ENCODE data around the gene ADRM1.

DNA sequence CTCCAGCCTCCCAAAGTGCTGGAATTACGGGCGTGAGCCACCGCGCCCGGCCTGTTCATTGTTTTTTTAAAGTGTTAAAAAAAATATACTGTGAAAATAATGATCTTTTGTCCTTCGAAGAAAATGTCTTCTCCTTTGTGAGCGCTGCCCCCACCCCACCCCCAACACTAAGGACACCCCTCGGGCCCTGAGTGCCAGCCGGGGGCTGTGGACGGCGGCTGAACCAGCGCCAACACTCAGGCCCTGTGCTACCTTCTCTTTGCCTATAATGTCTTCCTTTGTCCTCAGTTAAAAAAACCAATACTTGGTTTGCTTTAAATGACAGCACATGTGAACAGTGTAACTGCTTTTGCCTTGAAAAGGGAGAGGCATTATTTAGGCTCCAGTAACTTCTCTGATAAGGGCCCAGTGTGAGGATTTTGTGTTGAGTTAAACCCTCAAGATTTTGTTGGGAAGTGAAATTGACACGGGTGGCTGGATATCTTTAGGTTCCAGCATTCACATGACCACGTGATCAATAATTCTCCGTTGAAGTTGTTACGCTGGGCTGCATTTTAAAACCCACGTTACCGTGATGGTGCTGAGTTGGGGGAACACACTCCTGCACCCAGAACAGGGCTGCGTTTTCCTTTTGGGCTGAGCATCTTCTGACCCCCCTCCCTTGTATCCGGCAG is 9.5 kb upstream of the ADRM1 start:
- TF ChIP-seq, protein P1, sequence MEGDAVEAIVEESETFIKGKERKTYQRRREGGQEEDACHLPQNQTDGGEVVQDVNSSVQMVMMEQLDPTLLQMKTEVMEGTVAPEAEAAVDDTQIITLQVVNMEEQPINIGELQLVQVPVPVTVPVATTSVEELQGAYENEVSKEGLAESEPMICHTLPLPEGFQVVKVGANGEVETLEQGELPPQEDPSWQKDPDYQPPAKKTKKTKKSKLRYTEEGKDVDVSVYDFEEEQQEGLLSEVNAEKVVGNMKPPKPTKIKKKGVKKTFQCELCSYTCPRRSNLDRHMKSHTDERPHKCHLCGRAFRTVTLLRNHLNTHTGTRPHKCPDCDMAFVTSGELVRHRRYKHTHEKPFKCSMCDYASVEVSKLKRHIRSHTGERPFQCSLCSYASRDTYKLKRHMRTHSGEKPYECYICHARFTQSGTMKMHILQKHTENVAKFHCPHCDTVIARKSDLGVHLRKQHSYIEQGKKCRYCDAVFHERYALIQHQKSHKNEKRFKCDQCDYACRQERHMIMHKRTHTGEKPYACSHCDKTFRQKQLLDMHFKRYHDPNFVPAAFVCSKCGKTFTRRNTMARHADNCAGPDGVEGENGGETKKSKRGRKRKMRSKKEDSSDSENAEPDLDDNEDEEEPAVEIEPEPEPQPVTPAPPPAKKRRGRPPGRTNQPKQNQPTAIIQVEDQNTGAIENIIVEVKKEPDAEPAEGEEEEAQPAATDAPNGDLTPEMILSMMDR (IDR thresholded peaks at IDR 0.05) = no peak
- TF ChIP-seq POLR2A (IDR thresholded peaks at IDR 0.05) (no peak), EP300 (IDR thresholded peaks at IDR 0.05) (no peak)
